Measurements from ENCODE around the gene SLC39A2. TPM values are rescaled to one million over a fixed set of nuclear protein-coding genes. Genes with fewer than 3 reads are reported as not detected.

The SLC39A2 gene
- total RNA-seq, 1 donor from 2014 or later: not detected

- no peak overlapping the region for H3K4me3 ChIP-seq (ENCODE audit: low read depth, low read length)
- peak; percentile 38 for DNase-seq (ENCODE audit: low read depth)
- TF ChIP-seq CTCF (conservative IDR thresholded peaks at IDR 0.05; ENCODE audit: low read depth, low read length): peak; percentile 95
Measured at GRCh38 chr14:21014761-21015190, 15.7 kb downstream of the SLC39A2 start.

DNA sequence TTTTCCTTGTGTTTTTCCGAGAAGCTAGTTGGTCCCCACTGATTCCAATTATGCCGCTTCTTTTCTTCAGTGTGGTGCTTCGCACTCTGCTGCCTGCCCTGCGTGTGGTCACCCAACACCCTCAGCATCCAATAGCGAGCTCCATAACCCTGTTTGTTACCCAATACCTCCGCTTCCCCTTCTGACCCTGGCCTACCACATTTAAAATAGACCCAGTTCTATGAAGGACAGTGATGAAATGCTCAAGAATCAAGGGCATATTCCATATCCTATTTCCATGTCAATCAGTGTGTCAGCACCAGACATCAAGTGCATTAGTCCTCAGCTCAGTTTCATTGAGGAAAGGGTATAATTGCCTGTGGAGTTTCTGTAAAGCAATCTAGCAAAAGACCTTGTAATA is 16.2 kb downstream of the SLC39A2 start:
- no peak for DNase-seq (ENCODE audit: low read depth)
- H3K4me3 ChIP-seq (ENCODE audit: low read depth, low read length): no peak overlapping the region
- TF ChIP-seq CTCF (conservative IDR thresholded peaks at IDR 0.05; ENCODE audit: low read depth, low read length): no peak

- H3K4me3 ChIP-seq (ENCODE audit: low read depth, low read length): no peak overlapping the region
- no peak for DNase-seq (ENCODE audit: low read depth)
- no peak for TF ChIP-seq CTCF (conservative IDR thresholded peaks at IDR 0.05; ENCODE audit: low read depth, low read length)
Measured at GRCh38 chr14:21016413-21017190, 17.5 kb downstream of the SLC39A2 start.

DNA sequence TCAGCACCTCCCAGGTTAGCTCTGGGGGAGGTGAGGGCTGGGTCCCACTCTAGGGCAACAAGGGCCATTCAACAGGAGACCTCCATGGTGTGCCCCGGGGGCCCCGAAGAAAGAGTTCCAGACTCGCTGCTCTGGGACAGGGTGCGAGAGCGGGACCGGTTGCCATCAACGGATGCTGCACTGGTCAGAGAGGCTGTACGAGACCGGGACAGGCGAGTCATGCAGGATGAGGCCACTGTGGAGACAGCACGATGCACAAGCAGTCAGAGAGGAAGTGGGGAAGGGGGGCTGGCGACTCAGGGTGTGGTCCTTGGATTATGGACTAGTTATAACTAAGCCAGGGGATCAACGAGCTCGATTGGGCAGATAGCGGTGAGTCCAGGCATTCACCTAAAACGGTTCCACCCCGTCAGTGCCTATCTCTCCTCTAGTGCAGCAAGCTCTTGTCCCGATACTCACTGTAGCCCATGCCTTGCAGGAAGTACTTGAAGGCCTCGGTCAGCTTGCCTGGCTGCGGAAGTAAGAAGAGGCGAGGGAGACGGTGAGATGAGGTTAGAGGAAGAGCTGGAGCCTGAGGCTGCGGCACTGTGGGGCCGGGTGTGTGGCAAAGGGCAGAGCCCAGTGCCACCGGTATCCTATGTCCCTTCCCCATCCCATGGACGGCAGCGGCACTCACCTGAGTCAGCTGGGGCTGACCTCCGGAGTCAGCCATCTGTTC is 18.6 kb downstream of the SLC39A2 start:
- H3K4me3 ChIP-seq (ENCODE audit: low read depth, low read length): no peak overlapping the region
- TF ChIP-seq CTCF (conservative IDR thresholded peaks at IDR 0.05; ENCODE audit: low read depth, low read length): no peak
- DNase-seq (ENCODE audit: low read depth): no peak

DNA sequence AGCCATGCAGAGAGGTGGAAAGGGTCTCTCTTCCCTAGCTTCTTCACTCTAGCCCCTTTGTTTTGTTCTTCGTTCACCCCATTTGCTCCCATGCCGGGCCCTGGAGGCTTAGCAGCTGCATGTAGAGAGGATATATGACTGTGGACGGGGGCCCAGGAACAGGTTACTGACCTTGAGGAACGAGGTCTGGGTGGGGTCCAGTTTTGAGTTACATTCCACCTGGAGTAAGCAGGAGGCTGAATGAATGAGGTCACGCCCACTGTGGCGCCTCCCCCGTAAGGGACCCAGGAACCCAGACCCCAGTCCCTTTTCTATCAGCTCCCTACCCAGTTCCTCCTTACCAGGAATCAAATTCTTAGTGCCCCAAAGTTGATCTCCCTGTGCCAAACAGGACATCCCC is 19.2 kb downstream of the SLC39A2 start:
- no peak for DNase-seq (ENCODE audit: low read depth)
- TF ChIP-seq CTCF (conservative IDR thresholded peaks at IDR 0.05; ENCODE audit: low read depth, low read length): no peak
- H3K4me3 ChIP-seq (ENCODE audit: low read depth, low read length): no peak overlapping the region

DNA sequence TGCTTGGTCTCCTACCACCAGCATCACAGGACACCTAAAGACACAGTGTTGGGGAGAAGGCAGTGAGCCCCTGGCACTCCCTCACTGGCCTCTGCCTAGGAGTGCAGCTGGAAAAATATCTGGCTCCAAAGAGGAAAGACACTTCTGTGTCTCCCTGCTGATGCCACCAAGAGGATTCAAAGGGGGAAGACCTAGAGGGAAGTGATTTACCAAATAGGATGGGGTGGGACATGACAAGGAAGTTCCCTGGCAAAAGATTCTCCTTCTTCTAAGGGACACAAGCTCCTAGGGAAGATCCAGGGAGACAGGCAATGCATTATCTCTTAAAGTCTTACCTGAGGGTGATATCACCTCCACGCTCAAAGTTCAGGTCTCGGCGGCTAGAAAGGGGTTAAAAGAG is 19.7 kb downstream of the SLC39A2 start:
- TF ChIP-seq CTCF (conservative IDR thresholded peaks at IDR 0.05; ENCODE audit: low read depth, low read length): no peak
- no peak for DNase-seq (ENCODE audit: low read depth)
- H3K4me3 ChIP-seq (ENCODE audit: low read depth, low read length): no peak overlapping the region

Measured in epithelial cell of proximal tubule (primary cell).